ENCODE results near the gene NLGN2. TPM values are rescaled to one million over a fixed set of nuclear protein-coding genes. Genes with fewer than 3 reads are reported as not detected.
A peak's percentile ranks its signal among the peaks of the same experiment; 100 is the strongest.

The NLGN2 gene
- total RNA-seq, 1 experiment from 2014 or later = 76.7 TPM

GRCh38 chr17:7380855-7381683, 26.6 kb upstream of the NLGN2 start, which contains the start of gene TNK1 (continued):
- TF ChIP-seq ARID4B (CRISPR knock-in tag; IDR thresholded peaks at IDR 0.05; ENCODE audit: borderline replicate concordance) (0 out of 2 replicates have a peak, but pooled peaks have one; percentile 59), CTCF (IDR thresholded peaks at IDR 0.05) (no peak), AFF4 (CRISPR knock-in tag; IDR thresholded peaks at IDR 0.05; ENCODE audit: borderline replicate concordance) (no peak), FOXP4 (CRISPR knock-in tag; IDR thresholded peaks at IDR 0.05) (no peak), ETV6 (CRISPR knock-in tag; IDR thresholded peaks at IDR 0.05) (0 out of 2 replicates have a peak, but pooled peaks have one; percentile 40), ZSCAN18 (CRISPR knock-in tag; IDR thresholded peaks at IDR 0.05) (no peak), TEAD4 (CRISPR knock-in tag; IDR thresholded peaks at IDR 0.05) (peak; percentile 39; the same call in 1 of the 2 replicates), ZNF317 (CRISPR knock-in tag; IDR thresholded peaks at IDR 0.05; ENCODE audit: borderline replicate concordance, low read depth) (no peak), SP1 (CRISPR knock-in tag; conservative IDR thresholded peaks at IDR 0.05) (peak; percentile 47; the same call in 1 of the 2 replicates), FOXK1 (CRISPR knock-in tag; IDR thresholded peaks at IDR 0.05) (peak; percentile 38; the same call in 1 of the 2 replicates), ZNF263 (CRISPR knock-in tag; IDR thresholded peaks at IDR 0.05; ENCODE audit: low read depth) (no peak), HMGXB4 (CRISPR knock-in tag; IDR thresholded peaks at IDR 0.05) (peak; percentile 52; the same call in 1 of the 2 replicates), ELF4 (CRISPR knock-in tag; IDR thresholded peaks at IDR 0.05; ENCODE audit: low read depth) (no peak), SMAD3 (CRISPR knock-in tag; IDR thresholded peaks at IDR 0.05; ENCODE audit: borderline replicate concordance) (no peak), AR (CRISPR knock-in tag; IDR thresholded peaks at IDR 0.05) (no peak)

All from WTC11 (cell line).